ENCODE data around the gene ADAMTS19.
"Not testable (repeated sequence)": the region's sequence is repeated elsewhere in the genome, so short reads cannot be mapped to it uniquely, and the experiment has no call there.

Gene ADAMTS19

DNA sequence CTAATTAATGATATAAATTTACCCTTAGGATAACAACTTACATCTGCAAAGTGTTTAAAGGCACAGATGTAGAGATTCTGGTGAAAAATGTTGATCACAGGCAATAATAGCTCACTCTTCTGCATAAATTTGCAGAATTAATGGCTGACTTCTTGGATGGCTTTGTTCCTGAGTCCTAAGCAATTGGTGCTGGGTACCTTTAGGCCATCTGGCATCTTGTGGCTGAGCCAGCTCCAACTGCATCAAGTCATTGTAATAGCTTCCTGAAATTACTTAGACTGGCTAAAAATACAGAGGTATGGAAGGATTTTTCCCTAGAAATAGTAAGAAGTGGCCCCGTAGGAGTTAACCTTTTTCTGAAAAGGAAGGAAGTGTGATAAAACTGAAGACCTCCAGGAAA, 169.5 kb downstream of the ADAMTS19 start:
- H3K4me3 ChIP-seq (ENCODE audit: low read depth, low read length, poor library complexity, severe bottlenecking), result no peak overlapping the region
- no peaks in the 10 kb centered on the region for H3K27me3 ChIP-seq (ENCODE audit: insufficient read depth, low read length)
- H3F3A ChIP-seq (ENCODE audit: insufficient read depth, low read length), result no peaks in the 10 kb centered on the region
- no peaks in the 10 kb centered on the region for H4K20me1 ChIP-seq (ENCODE audit: insufficient read depth, low read length)
- no peaks in the 10 kb centered on the region for H3K79me2 ChIP-seq (ENCODE audit: insufficient read depth, low read length)
- H3K36me3 ChIP-seq (ENCODE audit: insufficient read depth, low read length), result no peaks in the 10 kb centered on the region
- H3K9me3 ChIP-seq (ENCODE audit: low read length), result no peaks in the 10 kb centered on the region
- H2AFZ ChIP-seq (ENCODE audit: low read length), result no peak overlapping the region
- no peaks in the 10 kb centered on the region for H3K9me2 ChIP-seq (ENCODE audit: low read depth, low read length)
- no peaks in the 10 kb centered on the region for H3K4me1 ChIP-seq (ENCODE audit: insufficient read depth, low read length, severe bottlenecking)
- no peak overlapping the region for H3K27ac ChIP-seq (ENCODE audit: low read depth, low read length, poor library complexity, severe bottlenecking)
- TF ChIP-seq, protein P1, sequence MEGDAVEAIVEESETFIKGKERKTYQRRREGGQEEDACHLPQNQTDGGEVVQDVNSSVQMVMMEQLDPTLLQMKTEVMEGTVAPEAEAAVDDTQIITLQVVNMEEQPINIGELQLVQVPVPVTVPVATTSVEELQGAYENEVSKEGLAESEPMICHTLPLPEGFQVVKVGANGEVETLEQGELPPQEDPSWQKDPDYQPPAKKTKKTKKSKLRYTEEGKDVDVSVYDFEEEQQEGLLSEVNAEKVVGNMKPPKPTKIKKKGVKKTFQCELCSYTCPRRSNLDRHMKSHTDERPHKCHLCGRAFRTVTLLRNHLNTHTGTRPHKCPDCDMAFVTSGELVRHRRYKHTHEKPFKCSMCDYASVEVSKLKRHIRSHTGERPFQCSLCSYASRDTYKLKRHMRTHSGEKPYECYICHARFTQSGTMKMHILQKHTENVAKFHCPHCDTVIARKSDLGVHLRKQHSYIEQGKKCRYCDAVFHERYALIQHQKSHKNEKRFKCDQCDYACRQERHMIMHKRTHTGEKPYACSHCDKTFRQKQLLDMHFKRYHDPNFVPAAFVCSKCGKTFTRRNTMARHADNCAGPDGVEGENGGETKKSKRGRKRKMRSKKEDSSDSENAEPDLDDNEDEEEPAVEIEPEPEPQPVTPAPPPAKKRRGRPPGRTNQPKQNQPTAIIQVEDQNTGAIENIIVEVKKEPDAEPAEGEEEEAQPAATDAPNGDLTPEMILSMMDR (IDR thresholded peaks at IDR 0.05; ENCODE audit: low read length), result no peak
- TF ChIP-seq EZH2 (IDR thresholded peaks at IDR 0.05; ENCODE audit: borderline replicate concordance, low read length), result no peak
- no peak overlapping the region for H3K4me2 ChIP-seq (ENCODE audit: low read length)
- H3K9ac ChIP-seq (ENCODE audit: low read length), result no peak overlapping the region

- no peak overlapping the region for H3K4me2 ChIP-seq (ENCODE audit: low read length)
- no peaks in the 10 kb centered on the region for H3F3A ChIP-seq (ENCODE audit: insufficient read depth, low read length)
- H3K9me3 ChIP-seq (ENCODE audit: low read length), result no peaks in the 10 kb centered on the region
- TF ChIP-seq, protein P1 (IDR thresholded peaks at IDR 0.05; ENCODE audit: low read length), result no peak
- H3K27me3 ChIP-seq (ENCODE audit: insufficient read depth, low read length), result no peaks in the 10 kb centered on the region
- H3K4me3 ChIP-seq (ENCODE audit: low read depth, low read length, poor library complexity, severe bottlenecking), result no peak overlapping the region
- H3K9ac ChIP-seq (ENCODE audit: low read length), result no peak overlapping the region
- H3K9me2 ChIP-seq (ENCODE audit: low read depth, low read length), result no peaks in the 10 kb centered on the region
- H3K4me1 ChIP-seq (ENCODE audit: insufficient read depth, low read length, severe bottlenecking), result no peaks in the 10 kb centered on the region
- H2AFZ ChIP-seq (ENCODE audit: low read length), result no peak overlapping the region
- H3K27ac ChIP-seq (ENCODE audit: low read depth, low read length, poor library complexity, severe bottlenecking), result no peak overlapping the region
- H3K79me2 ChIP-seq (ENCODE audit: insufficient read depth, low read length), result no peaks in the 10 kb centered on the region
- no peaks in the 10 kb centered on the region for H4K20me1 ChIP-seq (ENCODE audit: insufficient read depth, low read length)
- H3K36me3 ChIP-seq (ENCODE audit: insufficient read depth, low read length), result no peaks in the 10 kb centered on the region
These were observed 170.0 kb downstream of the ADAMTS19 start for GRCh38 chr5:129630101-129630500.

GRCh38 chr5:129631961-129632360, 171.9 kb downstream of the ADAMTS19 start:
- Histone ChIP-seq H3K4me2 (ENCODE audit: low read length) (no peak overlapping the region), H3K9me2 (ENCODE audit: low read depth, low read length) (no peaks in the 10 kb centered on the region), H3K4me1 (ENCODE audit: insufficient read depth, low read length, severe bottlenecking) (no peaks in the 10 kb centered on the region), H4K20me1 (ENCODE audit: insufficient read depth, low read length) (no peaks in the 10 kb centered on the region), H3K79me2 (ENCODE audit: insufficient read depth, low read length) (no peaks in the 10 kb centered on the region), H3K9ac (ENCODE audit: low read length) (no peak overlapping the region), H3K27ac (ENCODE audit: low read depth, low read length, poor library complexity, severe bottlenecking) (no peak overlapping the region), H2AFZ (ENCODE audit: low read length) (no peak overlapping the region), H3K4me3 (ENCODE audit: low read depth, low read length, poor library complexity, severe bottlenecking) (no peak overlapping the region), H3K27me3 (ENCODE audit: insufficient read depth, low read length) (no peaks in the 10 kb centered on the region), H3K36me3 (ENCODE audit: insufficient read depth, low read length) (no peaks in the 10 kb centered on the region), H3K9me3 (ENCODE audit: low read length) (no peaks in the 10 kb centered on the region), H3F3A (ENCODE audit: insufficient read depth, low read length) (no peaks in the 10 kb centered on the region)
- no peak for TF ChIP-seq EZH2 (IDR thresholded peaks at IDR 0.05; ENCODE audit: borderline replicate concordance, low read length)

- not testable (repeated sequence) for H4K20me1 ChIP-seq (ENCODE audit: insufficient read depth, low read length); H3K4me2 ChIP-seq (ENCODE audit: low read length); H3K9ac ChIP-seq (ENCODE audit: low read length); H3F3A ChIP-seq (ENCODE audit: insufficient read depth, low read length); H3K36me3 ChIP-seq (ENCODE audit: insufficient read depth, low read length); H3K9me2 ChIP-seq (ENCODE audit: low read depth, low read length); H3K4me3 ChIP-seq (ENCODE audit: low read depth, low read length, poor library complexity, severe bottlenecking); H3K4me1 ChIP-seq (ENCODE audit: insufficient read depth, low read length, severe bottlenecking); H3K27me3 ChIP-seq (ENCODE audit: insufficient read depth, low read length); H2AFZ ChIP-seq (ENCODE audit: low read length); H3K27ac ChIP-seq (ENCODE audit: low read depth, low read length, poor library complexity, severe bottlenecking); H3K9me3 ChIP-seq (ENCODE audit: low read length); H3K79me2 ChIP-seq (ENCODE audit: insufficient read depth, low read length)
These were observed 177.4 kb downstream of the ADAMTS19 start for GRCh38 chr5:129637501-129637900.

All from OCI-LY1 (cell line).